Measurements from ENCODE around the gene LRRC43.
A peak's percentile ranks its signal among the peaks of the same experiment; 100 is the strongest.

LRRC43 gene

GRCh38 chr12:122226366-122227125 lies 43.6 kb downstream of the LRRC43 start:
- peak; percentile 69 for DNase-seq

GRCh38 chr12:122227341-122227740 lies 44.4 kb downstream of the LRRC43 start:
- DNase-seq: peak; percentile 57

GRCh38 chr12:122228092-122228491 lies 45.2 kb downstream of the LRRC43 start:
- DNase-seq: no peak

- DNase-seq: peak; percentile 13
Measured at GRCh38 chr12:122230798-122231197, 47.9 kb downstream of the LRRC43 start.

- DNase-seq: no peak
Measured at GRCh38 chr12:122232691-122233090, 49.8 kb downstream of the LRRC43 start.

- DNase-seq: no peak
Measured at GRCh38 chr12:122235741-122236140, 52.8 kb downstream of the LRRC43 start.

- no peak for DNase-seq
Measured at GRCh38 chr12:122238861-122239260, 55.9 kb downstream of the LRRC43 start.

GRCh38 chr12:122243965-122244364 lies 61.0 kb downstream of the LRRC43 start:
- DNase-seq: no peak

- no peak for DNase-seq
Measured at GRCh38 chr12:122244565-122245371, 61.8 kb downstream of the LRRC43 start.

GRCh38 chr12:122245553-122245952 lies 62.6 kb downstream of the LRRC43 start:
- no peak for DNase-seq

GRCh38 chr12:122250047-122250446 lies 67.1 kb downstream of the LRRC43 start:
- no peak for DNase-seq

- DNase-seq: no peak
Measured at GRCh38 chr12:122250536-122250935, 67.6 kb downstream of the LRRC43 start.

Measured in DMS53 (cell line).